Measurements from ENCODE around the gene CERS4.
"Not testable (repeated sequence)": the region's sequence is repeated elsewhere in the genome, so short reads cannot be mapped to it uniquely, and the experiment has no call there.

Gene CERS4

GRCh38 chr19:8238251-8238650 lies 29.1 kb downstream of the CERS4 start:
- Histone ChIP-seq H3K36me3 (ENCODE audit: control insufficient read depth, insufficient read depth, low read length) (no peaks in the 10 kb centered on the region), H3K4me3 (ENCODE audit: low read length) (no peak overlapping the region), H3K9me3 (ENCODE audit: control insufficient read depth, low read length) (no peaks in the 10 kb centered on the region), H3K27me3 (ENCODE audit: control insufficient read depth, insufficient read depth, low read length) (no peaks in the 10 kb centered on the region), H3K9ac (ENCODE audit: low read length) (no peak overlapping the region), H3K4me1 (ENCODE audit: control insufficient read depth, insufficient read depth, low read length) (peaks cover 15% of the 10 kb centered on the region)

GRCh38 chr19:8239528-8240273 lies 30.5 kb downstream of the CERS4 start:
- H3K4me1 ChIP-seq (ENCODE audit: control insufficient read depth, insufficient read depth, low read length) = peaks cover 15% of the 10 kb centered on the region
- H3K27me3 ChIP-seq (ENCODE audit: control insufficient read depth, insufficient read depth, low read length) = no peaks in the 10 kb centered on the region
- no peaks in the 10 kb centered on the region for H3K36me3 ChIP-seq (ENCODE audit: control insufficient read depth, insufficient read depth, low read length)
- no peaks in the 10 kb centered on the region for H3K9me3 ChIP-seq (ENCODE audit: control insufficient read depth, low read length)
- H3K4me3 ChIP-seq (ENCODE audit: low read length) = no peak overlapping the region
- no peak overlapping the region for H3K9ac ChIP-seq (ENCODE audit: low read length)

GRCh38 chr19:8240274-8241229 lies 31.4 kb downstream of the CERS4 start:
- Histone ChIP-seq H3K4me1 (ENCODE audit: control insufficient read depth, insufficient read depth, low read length) (peaks cover 15% of the 10 kb centered on the region), H3K36me3 (ENCODE audit: control insufficient read depth, insufficient read depth, low read length) (no peaks in the 10 kb centered on the region), H3K9ac (ENCODE audit: low read length) (peak overlapping the region; percentile 15), H3K9me3 (ENCODE audit: control insufficient read depth, low read length) (no peaks in the 10 kb centered on the region), H3K27me3 (ENCODE audit: control insufficient read depth, insufficient read depth, low read length) (no peaks in the 10 kb centered on the region), H3K4me3 (ENCODE audit: low read length) (no peak overlapping the region)

- H3K9ac ChIP-seq (ENCODE audit: low read length) = no peak overlapping the region
- H3K9me3 ChIP-seq (ENCODE audit: control insufficient read depth, low read length) = no peaks in the 10 kb centered on the region
- no peaks in the 10 kb centered on the region for H3K36me3 ChIP-seq (ENCODE audit: control insufficient read depth, insufficient read depth, low read length)
- no peak overlapping the region for H3K4me3 ChIP-seq (ENCODE audit: low read length)
- H3K27me3 ChIP-seq (ENCODE audit: control insufficient read depth, insufficient read depth, low read length) = no peaks in the 10 kb centered on the region
- peaks cover 15% of the 10 kb centered on the region for H3K4me1 ChIP-seq (ENCODE audit: control insufficient read depth, insufficient read depth, low read length)
These were observed 32.5 kb downstream of the CERS4 start for GRCh38 chr19:8241646-8242045.

GRCh38 chr19:8242211-8242821 lies 33.1 kb downstream of the CERS4 start:
- Histone ChIP-seq H3K9ac (ENCODE audit: low read length) (no peak overlapping the region), H3K36me3 (ENCODE audit: control insufficient read depth, insufficient read depth, low read length) (no peaks in the 10 kb centered on the region), H3K27me3 (ENCODE audit: control insufficient read depth, insufficient read depth, low read length) (no peaks in the 10 kb centered on the region), H3K4me3 (ENCODE audit: low read length) (no peak overlapping the region), H3K4me1 (ENCODE audit: control insufficient read depth, insufficient read depth, low read length) (peaks cover 15% of the 10 kb centered on the region), H3K9me3 (ENCODE audit: control insufficient read depth, low read length) (no peaks in the 10 kb centered on the region)

GRCh38 chr19:8243146-8243545 lies 34.0 kb downstream of the CERS4 start:
- H3K4me3 ChIP-seq (ENCODE audit: low read length) = no peak overlapping the region
- H3K27me3 ChIP-seq (ENCODE audit: control insufficient read depth, insufficient read depth, low read length) = no peaks in the 10 kb centered on the region
- no peaks in the 10 kb centered on the region for H3K9me3 ChIP-seq (ENCODE audit: control insufficient read depth, low read length)
- H3K9ac ChIP-seq (ENCODE audit: low read length) = no peak overlapping the region
- no peaks in the 10 kb centered on the region for H3K36me3 ChIP-seq (ENCODE audit: control insufficient read depth, insufficient read depth, low read length)
- H3K4me1 ChIP-seq (ENCODE audit: control insufficient read depth, insufficient read depth, low read length) = peaks cover 15% of the 10 kb centered on the region

GRCh38 chr19:8244442-8244841 lies 35.3 kb downstream of the CERS4 start:
- no peaks in the 10 kb centered on the region for H3K36me3 ChIP-seq (ENCODE audit: control insufficient read depth, insufficient read depth, low read length)
- H3K9ac ChIP-seq (ENCODE audit: low read length) = no peak overlapping the region
- H3K4me1 ChIP-seq (ENCODE audit: control insufficient read depth, insufficient read depth, low read length) = peaks cover 15% of the 10 kb centered on the region
- H3K27me3 ChIP-seq (ENCODE audit: control insufficient read depth, insufficient read depth, low read length) = no peaks in the 10 kb centered on the region
- no peaks in the 10 kb centered on the region for H3K9me3 ChIP-seq (ENCODE audit: control insufficient read depth, low read length)
- H3K4me3 ChIP-seq (ENCODE audit: low read length) = no peak overlapping the region

GRCh38 chr19:8245869-8246835 lies 37.0 kb downstream of the CERS4 start:
- Histone ChIP-seq H3K9ac (ENCODE audit: low read length) (no peak overlapping the region), H3K27me3 (ENCODE audit: control insufficient read depth, insufficient read depth, low read length) (no peaks in the 10 kb centered on the region), H3K4me1 (ENCODE audit: control insufficient read depth, insufficient read depth, low read length) (peaks cover 2% of the 10 kb centered on the region), H3K36me3 (ENCODE audit: control insufficient read depth, insufficient read depth, low read length) (no peaks in the 10 kb centered on the region), H3K4me3 (ENCODE audit: low read length) (no peak overlapping the region), H3K9me3 (ENCODE audit: control insufficient read depth, low read length) (no peaks in the 10 kb centered on the region)

- H3K36me3 ChIP-seq (ENCODE audit: control insufficient read depth, insufficient read depth, low read length); H3K27me3 ChIP-seq (ENCODE audit: control insufficient read depth, insufficient read depth, low read length); H3K4me1 ChIP-seq (ENCODE audit: control insufficient read depth, insufficient read depth, low read length); H3K9me3 ChIP-seq (ENCODE audit: control insufficient read depth, low read length); H3K9ac ChIP-seq (ENCODE audit: low read length); H3K4me3 ChIP-seq (ENCODE audit: low read length): not testable (repeated sequence)
These were observed 38.1 kb downstream of the CERS4 start for GRCh38 chr19:8247129-8247890.

GRCh38 chr19:8248348-8249328 lies 39.5 kb downstream of the CERS4 start:
- Histone ChIP-seq H3K4me3 (ENCODE audit: low read length) (no peak overlapping the region), H3K9me3 (ENCODE audit: control insufficient read depth, low read length) (no peaks in the 10 kb centered on the region), H3K4me1 (ENCODE audit: control insufficient read depth, insufficient read depth, low read length) (no peaks in the 10 kb centered on the region), H3K36me3 (ENCODE audit: control insufficient read depth, insufficient read depth, low read length) (no peaks in the 10 kb centered on the region), H3K9ac (ENCODE audit: low read length) (no peak overlapping the region), H3K27me3 (ENCODE audit: control insufficient read depth, insufficient read depth, low read length) (no peaks in the 10 kb centered on the region)
